ENCODE data around the gene NRIP2. TPM values are rescaled to one million over a fixed set of nuclear protein-coding genes. Genes with fewer than 3 reads are reported as not detected.

The NRIP2 gene
- total RNA-seq, 4 donors from 2014 or later = 6.6 to 33.1 (median 28.8) TPM

DNA sequence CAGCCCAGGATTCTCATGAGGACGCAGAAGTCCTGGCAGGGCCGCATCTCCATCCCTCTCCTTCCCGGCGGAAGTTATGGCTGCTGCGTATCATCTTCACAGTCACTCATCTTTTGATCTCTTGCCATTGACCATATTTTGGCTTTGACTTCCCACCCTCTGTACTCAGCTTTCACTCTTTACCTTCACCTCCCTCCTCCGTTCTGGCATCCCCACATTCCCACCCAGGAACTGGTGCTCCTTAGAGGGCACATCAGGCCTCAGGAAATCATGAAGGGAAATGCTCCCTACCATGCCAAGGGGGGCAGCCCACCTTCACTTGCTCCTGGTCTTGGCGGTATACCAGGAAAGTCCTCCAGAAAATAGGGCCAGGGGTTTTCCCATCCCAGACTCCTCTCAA, 20.7 kb upstream of the NRIP2 start:
- no peaks in the 10 kb centered on the region for H3K9me3 ChIP-seq
- H3K36me3 ChIP-seq = peaks cover 0 to 8% (median 0%) of the 10 kb centered on the region in 3 donors
- DNase-seq (ENCODE audit: low spot score in 2 of 2) = no peak
- H3K27ac ChIP-seq = no peak overlapping the region
- 86 to 95% methylated on average over 7 of the region's 7 CpGs for WGBS, 2 donors
- TF ChIP-seq EP300 (IDR thresholded peaks at IDR 0.05) (no peak), POLR2A (IDR thresholded peaks at IDR 0.05) (no peak)
- TF ChIP-seq, protein P1, sequence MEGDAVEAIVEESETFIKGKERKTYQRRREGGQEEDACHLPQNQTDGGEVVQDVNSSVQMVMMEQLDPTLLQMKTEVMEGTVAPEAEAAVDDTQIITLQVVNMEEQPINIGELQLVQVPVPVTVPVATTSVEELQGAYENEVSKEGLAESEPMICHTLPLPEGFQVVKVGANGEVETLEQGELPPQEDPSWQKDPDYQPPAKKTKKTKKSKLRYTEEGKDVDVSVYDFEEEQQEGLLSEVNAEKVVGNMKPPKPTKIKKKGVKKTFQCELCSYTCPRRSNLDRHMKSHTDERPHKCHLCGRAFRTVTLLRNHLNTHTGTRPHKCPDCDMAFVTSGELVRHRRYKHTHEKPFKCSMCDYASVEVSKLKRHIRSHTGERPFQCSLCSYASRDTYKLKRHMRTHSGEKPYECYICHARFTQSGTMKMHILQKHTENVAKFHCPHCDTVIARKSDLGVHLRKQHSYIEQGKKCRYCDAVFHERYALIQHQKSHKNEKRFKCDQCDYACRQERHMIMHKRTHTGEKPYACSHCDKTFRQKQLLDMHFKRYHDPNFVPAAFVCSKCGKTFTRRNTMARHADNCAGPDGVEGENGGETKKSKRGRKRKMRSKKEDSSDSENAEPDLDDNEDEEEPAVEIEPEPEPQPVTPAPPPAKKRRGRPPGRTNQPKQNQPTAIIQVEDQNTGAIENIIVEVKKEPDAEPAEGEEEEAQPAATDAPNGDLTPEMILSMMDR (IDR thresholded peaks at IDR 0.05) = no peak
- peaks cover 0 to 14% (median 0%) of the 10 kb centered on the region in 4 donors for H3K4me1 ChIP-seq
- H3K27me3 ChIP-seq = no peaks in the 10 kb centered on the region
- H3K4me3 ChIP-seq = no peak overlapping the region

DNA sequence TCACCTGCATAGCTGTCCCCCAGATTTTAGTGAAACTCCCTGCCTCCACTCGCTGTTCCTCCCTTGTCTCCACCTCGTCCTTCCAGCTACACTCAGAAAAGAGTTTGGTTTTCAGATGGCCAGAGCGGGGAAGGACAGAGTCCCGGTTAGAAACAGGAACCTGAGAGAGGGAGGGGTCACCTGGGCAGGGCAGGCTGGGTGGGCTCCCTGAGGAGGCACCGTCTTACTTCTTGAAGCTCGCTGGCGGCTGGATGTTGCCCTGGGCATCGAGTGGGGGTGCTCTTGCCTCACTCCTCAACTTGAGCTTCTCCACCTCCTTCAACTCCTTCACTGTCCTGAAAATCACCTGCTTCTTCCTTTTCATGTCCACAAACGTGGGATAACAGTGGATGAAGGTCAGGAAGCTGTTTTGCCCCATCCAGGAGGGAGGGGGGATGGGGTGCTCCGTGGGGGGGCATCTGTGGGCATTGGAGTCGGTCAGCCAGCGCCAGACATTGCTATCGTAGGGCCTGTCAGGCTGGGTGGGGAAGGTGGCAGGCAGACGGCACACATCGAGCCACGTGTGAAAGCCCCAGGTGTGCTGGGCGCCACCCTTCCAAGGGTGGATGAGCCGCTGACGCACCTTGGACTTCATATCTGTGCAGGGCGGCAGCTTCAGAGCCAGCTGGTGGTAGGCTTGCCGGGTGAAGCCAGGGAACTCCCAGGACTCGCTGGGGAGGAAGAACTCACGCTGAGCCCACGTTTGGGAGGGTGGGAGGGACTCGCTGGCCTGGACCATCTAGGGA, 20.0 kb upstream of the NRIP2 start:
- H3K4me1 ChIP-seq = peaks cover 0 to 19% (median 0%) of the 10 kb centered on the region in 4 donors
- H3K9me3 ChIP-seq = no peaks in the 10 kb centered on the region
- no peak for DNase-seq (ENCODE audit: low spot score in 2 of 2)
- WGBS, 2 donors = 83 to 89% methylated on average over 22 to 25 of the region's 25 CpGs
- peaks cover 0 to 8% (median 0%) of the 10 kb centered on the region in 3 donors for H3K36me3 ChIP-seq
- no peak overlapping the region for H3K27ac ChIP-seq
- TF ChIP-seq POLR2A (IDR thresholded peaks at IDR 0.05) (no peak), EP300 (IDR thresholded peaks at IDR 0.05) (no peak)
- TF ChIP-seq, protein P1 (IDR thresholded peaks at IDR 0.05) = no peak
- no peak overlapping the region for H3K4me3 ChIP-seq
- no peaks in the 10 kb centered on the region for H3K27me3 ChIP-seq

DNA sequence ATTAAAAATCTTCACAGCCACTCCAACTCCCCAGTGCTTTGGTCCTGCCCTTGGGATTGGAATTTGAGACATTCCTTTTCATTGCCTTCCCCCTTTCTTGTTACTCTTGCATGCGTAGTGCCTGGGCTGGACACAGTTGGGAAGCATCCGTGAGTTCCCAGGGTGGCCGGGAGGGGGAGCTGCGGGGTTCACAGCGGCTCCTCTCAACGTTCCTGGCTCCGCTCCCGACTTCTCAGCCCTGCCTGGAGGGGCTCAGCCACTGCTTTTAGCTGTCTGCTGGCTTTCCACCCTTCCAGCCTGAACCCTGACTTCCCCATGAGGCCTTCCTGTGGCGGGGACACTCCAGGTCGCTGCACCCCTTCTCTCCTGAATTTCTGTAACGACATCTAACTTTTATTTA, 18.8 kb upstream of the NRIP2 start:
- H3K4me1 ChIP-seq = peaks cover 0 to 29% (median 3%) of the 10 kb centered on the region in 4 donors
- WGBS, 2 donors = 11 to 16% methylated on average over 11 of the region's 11 CpGs

DNA sequence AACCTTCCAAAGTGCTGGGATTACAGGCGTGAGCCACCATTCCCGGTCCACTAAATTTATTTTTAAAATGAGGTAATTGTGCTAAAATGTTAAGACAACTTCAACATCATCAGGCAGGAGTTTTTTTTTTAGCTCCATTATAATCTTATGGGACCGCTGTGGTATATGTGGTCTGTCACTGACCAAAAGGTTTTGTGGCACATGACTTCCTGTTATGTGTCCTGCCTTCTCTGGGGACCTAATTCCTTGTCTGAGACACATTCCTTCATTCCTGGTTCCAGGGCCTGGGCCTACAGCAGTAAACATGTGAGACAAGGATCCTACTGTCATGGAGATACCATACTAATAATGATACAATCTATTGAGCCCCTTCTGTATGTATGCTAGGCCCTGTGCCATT, 17.1 kb upstream of the NRIP2 start:
- Histone ChIP-seq H3K4me1 (peaks cover 0 to 29% (median 3%) of the 10 kb centered on the region in 4 donors), H3K9me3 (no peaks in the 10 kb centered on the region), H3K36me3 (no peaks in the 10 kb centered on the region), H3K27me3 (no peaks in the 10 kb centered on the region), H3K4me3 (no peak overlapping the region), H3K27ac (no peak overlapping the region)
- DNase-seq (ENCODE audit: low spot score in 2 of 2) = no peak
- TF ChIP-seq, protein P1 (IDR thresholded peaks at IDR 0.05) = no peak
- TF ChIP-seq POLR2A (IDR thresholded peaks at IDR 0.05) = no peak
- no peak for TF ChIP-seq EP300 (IDR thresholded peaks at IDR 0.05)
- 87 to 91% methylated on average over 3 of the region's 3 CpGs for WGBS, 2 donors

More for the DNA sequence above, 18.8 kb upstream of the NRIP2 start:
- H3K4me3 ChIP-seq = no peak overlapping the region
- TF ChIP-seq, protein P1 (IDR thresholded peaks at IDR 0.05) = peak; percentile 68 to 85 (median 80)
- TF ChIP-seq POLR2A (IDR thresholded peaks at IDR 0.05) = no peak
- peaks cover 0 to 5% (median 0%) of the 10 kb centered on the region in 3 donors for H3K36me3 ChIP-seq
- peak overlapping the region in 1 of 4 donors; percentile 57 for H3K27ac ChIP-seq
- no peaks in the 10 kb centered on the region for H3K9me3 ChIP-seq
- peak; percentile 69 to 82 for DNase-seq (ENCODE audit: low spot score in 2 of 2)
- H3K27me3 ChIP-seq = no peaks in the 10 kb centered on the region

DNA sequence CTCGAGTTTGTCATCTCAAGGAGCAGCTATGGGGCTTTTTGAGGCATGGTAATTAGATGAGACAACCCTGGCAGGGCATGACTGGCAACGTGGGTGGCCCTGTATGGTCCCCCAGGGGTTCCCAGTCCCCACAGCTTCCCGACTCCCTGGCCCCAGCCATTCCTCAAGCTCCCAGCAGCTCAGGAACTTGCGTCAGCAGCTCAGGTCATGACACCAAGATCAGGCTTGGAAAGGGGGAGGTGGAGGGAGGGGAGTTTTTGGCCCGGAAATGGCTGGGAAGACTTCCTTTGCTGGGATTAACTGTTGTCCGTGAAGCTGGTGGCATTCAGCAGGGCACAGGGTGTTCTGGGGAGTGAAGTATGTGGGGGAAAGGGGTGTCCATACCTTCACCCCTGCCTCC, 10.4 kb upstream of the NRIP2 start:
- DNase-seq (ENCODE audit: low spot score in 2 of 2) = no peak
- Histone ChIP-seq H3K9me3 (no peaks in the 10 kb centered on the region), H3K36me3 (no peaks in the 10 kb centered on the region), H3K4me3 (no peak overlapping the region), H3K4me1 (peaks cover 0 to 64% (median 7%) of the 10 kb centered on the region in 4 donors), H3K27ac (peak overlapping the region; percentile 59 to 91 (median 71)), H3K27me3 (no peaks in the 10 kb centered on the region)
- TF ChIP-seq EP300 (IDR thresholded peaks at IDR 0.05) = peak in 1 of 2 donors; percentile 60
- TF ChIP-seq, protein P1 (IDR thresholded peaks at IDR 0.05) = no peak
- WGBS, 2 donors = 9 to 23% methylated on average over 5 to 6 of the region's 6 CpGs

Data from tibial nerve (tissue), 4 donors.